ENCODE measurements around the gene IQSEC3. TPM values are rescaled to one million over a fixed set of nuclear protein-coding genes. Genes with fewer than 3 reads are reported as not detected.

The IQSEC3 gene
- total and polyA plus RNA-seq, 2 experiments from 2014 or later: 0.70 to 2.7 TPM

DNA sequence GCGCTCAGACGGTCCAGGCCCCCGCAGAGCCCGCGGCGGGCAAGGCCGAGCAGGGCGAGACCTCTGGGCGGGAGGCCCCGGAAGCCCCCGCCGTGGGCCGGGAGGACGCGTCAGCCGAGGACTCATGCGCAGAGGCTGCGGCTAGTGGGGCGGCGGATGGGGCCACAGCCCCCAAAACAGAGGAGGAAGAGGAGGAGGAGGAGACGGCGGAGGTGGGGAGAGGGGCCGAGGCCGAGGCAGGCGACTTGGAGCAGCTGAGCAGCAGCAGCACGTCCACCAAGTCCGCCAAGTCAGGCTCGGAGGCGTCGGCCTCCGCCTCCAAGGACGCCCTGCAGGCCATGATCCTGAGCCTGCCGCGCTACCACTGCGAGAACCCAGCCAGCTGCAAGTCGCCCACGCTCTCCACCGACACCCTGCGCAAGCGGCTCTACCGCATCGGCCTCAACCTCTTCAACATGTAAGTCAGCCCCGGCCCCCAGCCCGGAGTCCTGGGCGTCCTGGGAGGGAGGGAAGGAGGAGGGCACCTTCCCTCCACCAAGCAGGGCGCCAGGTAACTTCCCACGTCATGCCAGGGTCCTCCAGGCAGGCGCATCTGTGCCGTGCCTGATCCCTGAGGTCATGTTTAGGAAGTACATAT is 72.4 kb downstream of the IQSEC3 start:
- DNase-seq (ENCODE audit: low spot score): no peak
- Histone ChIP-seq H3K9me3 (ENCODE audit: low read depth) (no peaks in the 10 kb centered on the region), H3K27ac (peak overlapping the region; percentile 61), H2AFZ (no peak overlapping the region), H3K27me3 (no peaks in the 10 kb centered on the region), H3K4me2 (peak overlapping the region; percentile 45), H4K20me1 (ENCODE audit: insufficient read depth, poor library complexity, severe bottlenecking) (no peaks in the 10 kb centered on the region), H3K9me2 (replicated peaks; ENCODE audit: insufficient read depth) (no peaks in the 10 kb centered on the region), H3K36me3 (replicated peaks; ENCODE audit: insufficient read depth, low read depth) (no peaks in the 10 kb centered on the region), H3K4me3 (no peak overlapping the region), H3K79me2 (no peaks in the 10 kb centered on the region), H3K4me1 (ENCODE audit: insufficient read depth) (peaks cover 24% of the 10 kb centered on the region)
- 52% methylated on average over 39 of the region's 49 CpGs for WGBS (ENCODE audit: low lambda C conversion rate, missing lambda C conversion rate)
- TF ChIP-seq EZH2 (IDR thresholded peaks at IDR 0.05; ENCODE audit: borderline replicate concordance): no peak
- TF ChIP-seq, protein P1, sequence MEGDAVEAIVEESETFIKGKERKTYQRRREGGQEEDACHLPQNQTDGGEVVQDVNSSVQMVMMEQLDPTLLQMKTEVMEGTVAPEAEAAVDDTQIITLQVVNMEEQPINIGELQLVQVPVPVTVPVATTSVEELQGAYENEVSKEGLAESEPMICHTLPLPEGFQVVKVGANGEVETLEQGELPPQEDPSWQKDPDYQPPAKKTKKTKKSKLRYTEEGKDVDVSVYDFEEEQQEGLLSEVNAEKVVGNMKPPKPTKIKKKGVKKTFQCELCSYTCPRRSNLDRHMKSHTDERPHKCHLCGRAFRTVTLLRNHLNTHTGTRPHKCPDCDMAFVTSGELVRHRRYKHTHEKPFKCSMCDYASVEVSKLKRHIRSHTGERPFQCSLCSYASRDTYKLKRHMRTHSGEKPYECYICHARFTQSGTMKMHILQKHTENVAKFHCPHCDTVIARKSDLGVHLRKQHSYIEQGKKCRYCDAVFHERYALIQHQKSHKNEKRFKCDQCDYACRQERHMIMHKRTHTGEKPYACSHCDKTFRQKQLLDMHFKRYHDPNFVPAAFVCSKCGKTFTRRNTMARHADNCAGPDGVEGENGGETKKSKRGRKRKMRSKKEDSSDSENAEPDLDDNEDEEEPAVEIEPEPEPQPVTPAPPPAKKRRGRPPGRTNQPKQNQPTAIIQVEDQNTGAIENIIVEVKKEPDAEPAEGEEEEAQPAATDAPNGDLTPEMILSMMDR (IDR thresholded peaks at IDR 0.05; ENCODE audit: poor library complexity): no peak

- DNase-seq (ENCODE audit: low spot score): peak; percentile 70
Observed at GRCh38 chr12:139585-139984, 73.0 kb downstream of the IQSEC3 start.

DNA sequence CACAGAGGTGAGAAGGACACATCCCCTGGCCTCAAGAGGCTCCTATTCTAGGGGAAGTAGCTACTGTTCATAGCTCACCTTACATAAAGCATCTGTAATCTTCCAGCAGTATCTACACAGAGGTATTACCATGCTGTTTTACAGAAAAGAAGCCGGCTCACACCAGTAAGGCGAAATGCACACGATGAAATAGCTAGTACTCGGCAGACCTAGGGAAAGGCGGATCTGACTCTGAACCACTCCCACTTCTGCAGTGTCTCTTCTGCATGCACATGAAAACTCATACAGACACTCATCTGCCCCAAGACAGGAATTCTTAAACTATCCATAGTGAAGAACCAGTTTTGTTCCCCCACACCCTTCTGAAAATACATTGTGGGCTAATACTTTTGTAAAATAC is 73.6 kb downstream of the IQSEC3 start:
- Histone ChIP-seq H2AFZ (no peak overlapping the region), H3K9me2 (replicated peaks; ENCODE audit: insufficient read depth) (no peaks in the 10 kb centered on the region), H3K4me2 (peak overlapping the region; percentile 45), H3K4me1 (ENCODE audit: insufficient read depth) (peaks cover 30% of the 10 kb centered on the region), H3K4me3 (no peak overlapping the region), H3K27me3 (no peaks in the 10 kb centered on the region), H3K36me3 (replicated peaks; ENCODE audit: insufficient read depth, low read depth) (no peaks in the 10 kb centered on the region), H4K20me1 (ENCODE audit: insufficient read depth, poor library complexity, severe bottlenecking) (no peaks in the 10 kb centered on the region), H3K9me3 (ENCODE audit: low read depth) (no peaks in the 10 kb centered on the region), H3K27ac (peak overlapping the region; percentile 36), H3K79me2 (no peaks in the 10 kb centered on the region)
- WGBS (ENCODE audit: low lambda C conversion rate, missing lambda C conversion rate): 48% methylated on average over 5 of the region's 5 CpGs
- TF ChIP-seq, protein P1 (IDR thresholded peaks at IDR 0.05; ENCODE audit: poor library complexity): no peak
- TF ChIP-seq EZH2phosphoT487 (IDR thresholded peaks at IDR 0.05; ENCODE audit: low read depth, severe bottlenecking, unreplicated experiment) (no peak), EZH2 (IDR thresholded peaks at IDR 0.05; ENCODE audit: borderline replicate concordance) (no peak)
- DNase-seq (ENCODE audit: low spot score): peak; percentile 33

More at GRCh38 chr12:139585-139984, 73.0 kb downstream of the IQSEC3 start:
- no peaks in the 10 kb centered on the region for H3K36me3 ChIP-seq (replicated peaks; ENCODE audit: insufficient read depth, low read depth)
- no peaks in the 10 kb centered on the region for H3K9me2 ChIP-seq (replicated peaks; ENCODE audit: insufficient read depth)
- TF ChIP-seq, protein P1 (IDR thresholded peaks at IDR 0.05; ENCODE audit: poor library complexity): no peak
- TF ChIP-seq EZH2phosphoT487 (IDR thresholded peaks at IDR 0.05; ENCODE audit: low read depth, severe bottlenecking, unreplicated experiment) (no peak), EZH2 (IDR thresholded peaks at IDR 0.05; ENCODE audit: borderline replicate concordance) (no peak)
- peaks cover 30% of the 10 kb centered on the region for H3K4me1 ChIP-seq (ENCODE audit: insufficient read depth)
- WGBS (ENCODE audit: low lambda C conversion rate, missing lambda C conversion rate): 2% methylated on average over 6 of the region's 14 CpGs
- no peaks in the 10 kb centered on the region for H4K20me1 ChIP-seq (ENCODE audit: insufficient read depth, poor library complexity, severe bottlenecking)
- no peaks in the 10 kb centered on the region for H3K27me3 ChIP-seq
- no peaks in the 10 kb centered on the region for H3K9me3 ChIP-seq (ENCODE audit: low read depth)
- H3K4me3 ChIP-seq: no peak overlapping the region
- no peaks in the 10 kb centered on the region for H3K79me2 ChIP-seq
- H3K4me2 ChIP-seq: peak overlapping the region; percentile 45
- no peak overlapping the region for H2AFZ ChIP-seq
- H3K27ac ChIP-seq: peak overlapping the region; percentile 36
